Mammary epithelial cell (primary cell): Measurements from ENCODE around the gene CHIT1.

Experiments used
- CTCF ChIP-seq, 2 donors: IDR thresholded peaks in 1 of 2; conservative IDR thresholded peaks in 1 of 2; 2 replicates each; pipeline ENCODE4 v1.5.1; 2011 to 2012; ENCODE audit warnings: inconsistent platforms in 2 of 2, low read length in 2 of 2, mild to moderate bottlenecking in 2 of 2, control low read depth in 1 of 2, low read depth in 1 of 2; ENCODE audit not compliant: insufficient read depth in 1 of 2; ENCODE audit errors: extremely low read depth in 1 of 2
- EZH2 ChIP-seq: IDR thresholded peaks from 2 replicates; pipeline ENCODE4 v1.6.1; 2012; ENCODE audit warnings: low read length, inconsistent platforms, borderline replicate concordance

- TF ChIP-seq CTCF (conservative IDR thresholded peaks at IDR 0.05 in 1 of 2, IDR thresholded peaks at IDR 0.05 in 1 of 2; ENCODE audit: extremely low read depth in 1 of 2, insufficient read depth in 1 of 2, low read depth in 1 of 2, low read length in 2 of 2) (no peak), EZH2 (no peak)
Measured at GRCh38 chr1:203251466-203251865, 22.0 kb upstream of the CHIT1 start.
